Aorta (tissue), 5 donors: Measurements from ENCODE around the gene BNIP3. TPM values are rescaled to one million over a fixed set of nuclear protein-coding genes. Genes with fewer than 3 reads are reported as not detected.

Experiments used
- ATAC-seq: fragments of 200-7000 bp; cut with Tn5 transposase; one replicate; pipeline ENCODE4 v1.9.1; 2022; ENCODE audit warnings: moderate library complexity; ENCODE audit not compliant: low FRiP score
- DNase-seq, 2 donors: peaks; one replicate each; pipeline ENCODE4 v3.0.0-alpha.2; 2020
- H3K27ac ChIP-seq, 2 donors: one replicate each; pipeline ENCODE4 v1.5.1; 2013; ENCODE audit warnings: low read length in 2 of 2, mild to moderate bottlenecking in 2 of 2, moderate library complexity in 2 of 2, control low read depth in 1 of 2, inconsistent platforms in 1 of 2, low read depth in 1 of 2
- H3K27me3 ChIP-seq, 2 donors: one replicate each; pipeline ENCODE4 v1.6.1; 2013; ENCODE audit warnings: control low read depth in 1 of 2, low read length in 1 of 2, mild to moderate bottlenecking in 1 of 2, moderate library complexity in 1 of 2; ENCODE audit not compliant: insufficient read depth in 2 of 2, control insufficient read depth in 1 of 2
- H3K36me3 ChIP-seq, 2 donors: one replicate each; pipeline ENCODE4 v1.6.1; 2013; ENCODE audit warnings: control low read depth in 1 of 2, low read length in 1 of 2, mild to moderate bottlenecking in 1 of 2; ENCODE audit not compliant: insufficient read depth in 2 of 2, control insufficient read depth in 1 of 2
- H3K4me1 ChIP-seq, 2 donors: one replicate each; pipeline ENCODE4 v1.6.1; 2013; ENCODE audit warnings: low read length in 2 of 2, control low read depth in 1 of 2, mild to moderate bottlenecking in 1 of 2, moderate library complexity in 1 of 2; ENCODE audit not compliant: insufficient read depth in 2 of 2, control insufficient read depth in 1 of 2
- H3K4me3 ChIP-seq, 2 donors: one replicate each; pipeline ENCODE4 v1.5.1; 2013; ENCODE audit warnings: low read length in 2 of 2, control low read depth in 1 of 2, mild to moderate bottlenecking in 1 of 2
- H3K9me3 ChIP-seq: one replicate; pipeline ENCODE4 v1.6.1; 2013; ENCODE audit warnings: mild to moderate bottlenecking, low read length; ENCODE audit not compliant: control insufficient read depth
- WGBS, 2 donors: extraction: QIAGEN DNeasy Blood & Tissue Kit; methylation state at CpG; one replicate each; pipeline ENCODE4 v1.1.7; 2013; 5-methylcytosine and 5-hydroxymethylcytosine counted together
- intact Hi-C, 2 donors: fragments of 100-400 bp; cut with DNase I; formaldehyde crosslinking; loops; one replicate each; pipeline versions ENCODE4 v1.14.2 to v1.15.0; 2022
- polyA plus RNA-seq, 2 donors: library from polyadenylated mRNA; stranded (reverse); fragments of 200-250 nt; gene quantifications; one replicate each; pipeline ENCODE4 v1.2.3, GENCODE V29; 2013
- total RNA-seq, 2 donors: library from RNA; stranded (reverse); fragmentation: NEBNext Ultra II Directional; extraction: Animal tissue kit (Norgen Biotek cat#: 25700); gene quantifications; one replicate each; pipeline ENCODE4 v1.2.1, GENCODE V29; 2021
- donor health status: healthy with polysubstance abuse.
- donor health status: Bipolar disorder and iron deficiency.
- donor health status: DM: no; HTN: no; CAD: no.
- donor health status: DM: no; HTN: no; CAD: no.
- donor health status: DM: yes; HTN: yes; CAD: no.

Gene BNIP3
- total and polyA plus RNA-seq, 4 donors, result 17.3 to 32.7 (median 24.9) TPM

GRCh38 chr10:131936294-131936693 is 45.4 kb downstream of the BNIP3 start:
- ATAC-seq (no peak), DNase-seq (no peak)
- intact Hi-C loops, result no loop called here
- Histone ChIP-seq H3K4me3 (no peak overlapping the region), H3K27ac (no peak overlapping the region), H3K9me3 (no peaks in the 10 kb centered on the region), H3K27me3 (no peaks in the 10 kb centered on the region), H3K36me3 (peaks cover 0 to 8% of the 10 kb centered on the region in 2 donors), H3K4me1 (no peaks in the 10 kb centered on the region)
- 91 to 94% methylated on average over 9 of the region's 9 CpGs for WGBS, 2 donors

GRCh38 chr10:131935260-131935659 is 46.5 kb downstream of the BNIP3 start:
- intact Hi-C loops, result no loop called here
- Histone ChIP-seq H3K36me3 (peaks cover 0 to 8% of the 10 kb centered on the region in 2 donors), H3K9me3 (no peaks in the 10 kb centered on the region), H3K27me3 (no peaks in the 10 kb centered on the region), H3K27ac (no peak overlapping the region), H3K4me3 (no peak overlapping the region), H3K4me1 (peaks cover 0 to 2% of the 10 kb centered on the region in 2 donors)
- WGBS, 2 donors, result 80 to 88% methylated on average over 1 of the region's 1 CpG
- DNase-seq (no peak), ATAC-seq (no peak)

- 90 to 91% methylated on average over 8 of the region's 8 CpGs for whole genome bisulfite sequencing, 2 donors
- Histone ChIP-seq H3K27ac (no peak overlapping the region), H3K9me3 (no peaks in the 10 kb centered on the region), H3K27me3 (no peaks in the 10 kb centered on the region), H3K36me3 (peaks cover 0 to 8% of the 10 kb centered on the region in 2 donors), H3K4me3 (no peak overlapping the region), H3K4me1 (peaks cover 0 to 2% of the 10 kb centered on the region in 2 donors)
- intact Hi-C loops, result no loop called here
- DNase-seq (no peak), ATAC-seq (no peak)
Measured at GRCh38 chr10:131934769-131935168, 47.0 kb downstream of the BNIP3 start.

GRCh38 chr10:131933696-131934086 is 48.0 kb downstream of the BNIP3 start:
- peaks cover 0 to 4% of the 10 kb centered on the region in 2 donors for H3K36me3 ChIP-seq
- peaks cover 0 to 2% of the 10 kb centered on the region in 2 donors for H3K4me1 ChIP-seq
- H3K4me3 ChIP-seq, result no peak overlapping the region
- whole genome bisulfite sequencing, 2 donors, result 91 to 93% methylated on average over 2 of the region's 2 CpGs
- no peaks in the 10 kb centered on the region for H3K27me3 ChIP-seq
- H3K9me3 ChIP-seq, result no peaks in the 10 kb centered on the region
- intact Hi-C loops, result no loop called here
- H3K27ac ChIP-seq, result no peak overlapping the region
- ATAC-seq, result no peak
- no peak for DNase-seq

- H3K27me3 ChIP-seq, result no peaks in the 10 kb centered on the region
- intact Hi-C loops, result no loop called here
- H3K9me3 ChIP-seq, result no peaks in the 10 kb centered on the region
- peaks cover 0 to 3% of the 10 kb centered on the region in 2 donors for H3K36me3 ChIP-seq
- DNase-seq (no peak), ATAC-seq (no peak)
- H3K4me1 ChIP-seq, result peaks cover 0 to 2% of the 10 kb centered on the region in 2 donors
- H3K27ac ChIP-seq, result no peak overlapping the region
- no peak overlapping the region for H3K4me3 ChIP-seq
- WGBS, 2 donors, result 56 to 58% methylated on average over 18 of the region's 18 CpGs
Measured at GRCh38 chr10:131933016-131933695, 48.6 kb downstream of the BNIP3 start.

GRCh38 chr10:131931981-131932380 is 49.7 kb downstream of the BNIP3 start:
- Histone ChIP-seq H3K4me1 (peaks cover 0 to 2% of the 10 kb centered on the region in 2 donors), H3K36me3 (no peaks in the 10 kb centered on the region), H3K27me3 (no peaks in the 10 kb centered on the region), H3K27ac (no peak overlapping the region), H3K4me3 (no peak overlapping the region), H3K9me3 (no peaks in the 10 kb centered on the region)
- intact Hi-C loops, result no loop called here
- WGBS, 2 donors, result 78% methylated on average over 13 of the region's 13 CpGs
- DNase-seq (no peak), ATAC-seq (no peak)

GRCh38 chr10:131930586-131931330 is 51.0 kb downstream of the BNIP3 start:
- ATAC-seq (no peak), DNase-seq (no peak)
- Histone ChIP-seq H3K4me1 (peaks cover 0 to 2% of the 10 kb centered on the region in 2 donors), H3K4me3 (no peak overlapping the region), H3K27ac (peak overlapping the region in 1 of 2 donors; percentile 7), H3K27me3 (no peaks in the 10 kb centered on the region), H3K36me3 (no peaks in the 10 kb centered on the region), H3K9me3 (no peaks in the 10 kb centered on the region)
- WGBS, 2 donors, result 89 to 93% methylated on average over 16 of the region's 16 CpGs
- intact Hi-C loops, result no loop called here

GRCh38 chr10:131930150-131930549 is 51.6 kb downstream of the BNIP3 start:
- H3K4me1 ChIP-seq, result peaks cover 0 to 2% of the 10 kb centered on the region in 2 donors
- 37 to 44% methylated on average over 4 of the region's 4 CpGs for WGBS, 2 donors
- no peak for ATAC-seq

More at GRCh38 chr10:131930150-131930549, 51.6 kb downstream of the BNIP3 start:
- Histone ChIP-seq H3K27ac (no peak overlapping the region), H3K9me3 (no peaks in the 10 kb centered on the region), H3K27me3 (no peaks in the 10 kb centered on the region), H3K36me3 (no peaks in the 10 kb centered on the region), H3K4me3 (no peak overlapping the region)
- no peak for DNase-seq
- intact Hi-C loops, result no loop called here
